ENCODE results near the gene CD79A.

CD79A gene

GRCh38 chr19:41915021-41915775 lies 38.1 kb downstream of the CD79A start:
- Histone ChIP-seq H3K9ac (ENCODE audit: low read depth, low read length) (no peak overlapping the region), H3K4me3 (ENCODE audit: low read depth, low read length) (no peak overlapping the region), H3K27me3 (ENCODE audit: control insufficient read depth, insufficient read depth, low read length) (peaks cover 100% of the 10 kb centered on the region)

GRCh38 chr19:41915776-41916414 lies 38.8 kb downstream of the CD79A start:
- Histone ChIP-seq H3K9me3 (ENCODE audit: control insufficient read depth, insufficient read depth, low read length) (no peaks in the 10 kb centered on the region), H3K27ac (ENCODE audit: low read depth, low read length) (no peak overlapping the region), H3K4me3 (ENCODE audit: low read depth, low read length) (no peak overlapping the region), H3K9ac (ENCODE audit: low read depth, low read length) (no peak overlapping the region), H3K27me3 (ENCODE audit: control insufficient read depth, insufficient read depth, low read length) (peaks cover 100% of the 10 kb centered on the region), H3K36me3 (ENCODE audit: control insufficient read depth, insufficient read depth, low read length) (no peaks in the 10 kb centered on the region), H3K4me1 (ENCODE audit: control insufficient read depth, insufficient read depth, low read length) (peaks cover 5% of the 10 kb centered on the region; the same call in 1 of the 2 replicates)

More at GRCh38 chr19:41915021-41915775, 38.1 kb downstream of the CD79A start:
- Histone ChIP-seq H3K4me1 (ENCODE audit: control insufficient read depth, insufficient read depth, low read length) (peaks cover 5% of the 10 kb centered on the region; the same call in 1 of the 2 replicates), H3K9me3 (ENCODE audit: control insufficient read depth, insufficient read depth, low read length) (no peaks in the 10 kb centered on the region), H3K36me3 (ENCODE audit: control insufficient read depth, insufficient read depth, low read length) (no peaks in the 10 kb centered on the region), H3K27ac (ENCODE audit: low read depth, low read length) (no peak overlapping the region)

GRCh38 chr19:41917676-41918075 lies 40.6 kb downstream of the CD79A start:
- H3K27ac ChIP-seq (ENCODE audit: low read depth, low read length), result no peak overlapping the region
- no peak overlapping the region for H3K4me3 ChIP-seq (ENCODE audit: low read depth, low read length)
- H3K4me1 ChIP-seq (ENCODE audit: control insufficient read depth, insufficient read depth, low read length), result no peaks in the 10 kb centered on the region; the same call in 1 of the 2 replicates
- no peaks in the 10 kb centered on the region for H3K36me3 ChIP-seq (ENCODE audit: control insufficient read depth, insufficient read depth, low read length)
- H3K9me3 ChIP-seq (ENCODE audit: control insufficient read depth, insufficient read depth, low read length), result no peaks in the 10 kb centered on the region
- no peak overlapping the region for H3K9ac ChIP-seq (ENCODE audit: low read depth, low read length)
- H3K27me3 ChIP-seq (ENCODE audit: control insufficient read depth, insufficient read depth, low read length), result peaks cover 100% of the 10 kb centered on the region

GRCh38 chr19:41918095-41918494 lies 41.0 kb downstream of the CD79A start:
- Histone ChIP-seq H3K27me3 (ENCODE audit: control insufficient read depth, insufficient read depth, low read length) (peaks cover 100% of the 10 kb centered on the region), H3K4me1 (ENCODE audit: control insufficient read depth, insufficient read depth, low read length) (no peaks in the 10 kb centered on the region; the same call in 1 of the 2 replicates), H3K9ac (ENCODE audit: low read depth, low read length) (no peak overlapping the region), H3K36me3 (ENCODE audit: control insufficient read depth, insufficient read depth, low read length) (no peaks in the 10 kb centered on the region), H3K4me3 (ENCODE audit: low read depth, low read length) (no peak overlapping the region), H3K27ac (ENCODE audit: low read depth, low read length) (no peak overlapping the region), H3K9me3 (ENCODE audit: control insufficient read depth, insufficient read depth, low read length) (no peaks in the 10 kb centered on the region)

GRCh38 chr19:41918653-41919244 lies 41.7 kb downstream of the CD79A start:
- Histone ChIP-seq H3K4me1 (ENCODE audit: control insufficient read depth, insufficient read depth, low read length) (no peaks in the 10 kb centered on the region; the same call in 1 of the 2 replicates), H3K27me3 (ENCODE audit: control insufficient read depth, insufficient read depth, low read length) (peaks cover 98% of the 10 kb centered on the region)

GRCh38 chr19:41919948-41920712 lies 43.1 kb downstream of the CD79A start:
- H3K4me1 ChIP-seq (ENCODE audit: control insufficient read depth, insufficient read depth, low read length), result no peaks in the 10 kb centered on the region; the same call in 1 of the 2 replicates
- H3K9me3 ChIP-seq (ENCODE audit: control insufficient read depth, insufficient read depth, low read length), result no peaks in the 10 kb centered on the region
- no peak overlapping the region for H3K4me3 ChIP-seq (ENCODE audit: low read depth, low read length)
- H3K36me3 ChIP-seq (ENCODE audit: control insufficient read depth, insufficient read depth, low read length), result no peaks in the 10 kb centered on the region
- peaks cover 97% of the 10 kb centered on the region for H3K27me3 ChIP-seq (ENCODE audit: control insufficient read depth, insufficient read depth, low read length)
- no peak overlapping the region for H3K9ac ChIP-seq (ENCODE audit: low read depth, low read length)
- H3K27ac ChIP-seq (ENCODE audit: low read depth, low read length), result no peak overlapping the region

More at GRCh38 chr19:41918653-41919244, 41.7 kb downstream of the CD79A start:
- Histone ChIP-seq H3K9me3 (ENCODE audit: control insufficient read depth, insufficient read depth, low read length) (no peaks in the 10 kb centered on the region), H3K27ac (ENCODE audit: low read depth, low read length) (no peak overlapping the region), H3K36me3 (ENCODE audit: control insufficient read depth, insufficient read depth, low read length) (no peaks in the 10 kb centered on the region), H3K9ac (ENCODE audit: low read depth, low read length) (no peak overlapping the region), H3K4me3 (ENCODE audit: low read depth, low read length) (no peak overlapping the region)

GRCh38 chr19:41920882-41921576 lies 44.0 kb downstream of the CD79A start:
- Histone ChIP-seq H3K4me1 (ENCODE audit: control insufficient read depth, insufficient read depth, low read length) (no peaks in the 10 kb centered on the region; the same call in 1 of the 2 replicates), H3K27ac (ENCODE audit: low read depth, low read length) (no peak overlapping the region), H3K9me3 (ENCODE audit: control insufficient read depth, insufficient read depth, low read length) (no peaks in the 10 kb centered on the region), H3K36me3 (ENCODE audit: control insufficient read depth, insufficient read depth, low read length) (no peaks in the 10 kb centered on the region), H3K9ac (ENCODE audit: low read depth, low read length) (no peak overlapping the region), H3K4me3 (ENCODE audit: low read depth, low read length) (no peak overlapping the region), H3K27me3 (ENCODE audit: control insufficient read depth, insufficient read depth, low read length) (peaks cover 97% of the 10 kb centered on the region)

- Histone ChIP-seq H3K9me3 (ENCODE audit: control insufficient read depth, insufficient read depth, low read length) (no peaks in the 10 kb centered on the region), H3K4me3 (ENCODE audit: low read depth, low read length) (no peak overlapping the region), H3K36me3 (ENCODE audit: control insufficient read depth, insufficient read depth, low read length) (no peaks in the 10 kb centered on the region), H3K9ac (ENCODE audit: low read depth, low read length) (no peak overlapping the region), H3K27ac (ENCODE audit: low read depth, low read length) (no peak overlapping the region), H3K27me3 (ENCODE audit: control insufficient read depth, insufficient read depth, low read length) (peaks cover 97% of the 10 kb centered on the region), H3K4me1 (ENCODE audit: control insufficient read depth, insufficient read depth, low read length) (no peaks in the 10 kb centered on the region; the same call in 1 of the 2 replicates)
These were observed 44.8 kb downstream of the CD79A start for GRCh38 chr19:41921577-41922576.

GRCh38 chr19:41922585-41922984 lies 45.5 kb downstream of the CD79A start:
- H3K4me1 ChIP-seq (ENCODE audit: control insufficient read depth, insufficient read depth, low read length), result no peaks in the 10 kb centered on the region; the same call in 1 of the 2 replicates
- H3K27ac ChIP-seq (ENCODE audit: low read depth, low read length), result no peak overlapping the region
- no peaks in the 10 kb centered on the region for H3K36me3 ChIP-seq (ENCODE audit: control insufficient read depth, insufficient read depth, low read length)
- H3K9ac ChIP-seq (ENCODE audit: low read depth, low read length), result no peak overlapping the region
- peaks cover 97% of the 10 kb centered on the region for H3K27me3 ChIP-seq (ENCODE audit: control insufficient read depth, insufficient read depth, low read length)
- no peak overlapping the region for H3K4me3 ChIP-seq (ENCODE audit: low read depth, low read length)
- no peaks in the 10 kb centered on the region for H3K9me3 ChIP-seq (ENCODE audit: control insufficient read depth, insufficient read depth, low read length)

Data from HUES48 (cell line).